Liver (tissue), 9 donors: ENCODE data around the gene TNXB. TPM values are rescaled to one million over a fixed set of nuclear protein-coding genes. Genes with fewer than 3 reads are reported as not detected.

Source experiments
- DNase-seq: peaks from one replicate; pipeline ENCODE4 v3.0.0-alpha.2; 2017; ENCODE audit warnings: low spot score
- H3K27ac ChIP-seq, 2 donors: one replicate each; pipeline ENCODE4 v1.7.0; 2013; ENCODE audit warnings: inconsistent platforms in 2 of 2, low read length in 2 of 2, control low read depth in 1 of 2, low read depth in 1 of 2, mild to moderate bottlenecking in 1 of 2
- H3K27me3 ChIP-seq, 4 donors: one replicate each; pipeline versions ENCODE4 v1.6.1 to v1.7.0; 2013; ENCODE audit warnings: low read length in 3 of 4, inconsistent platforms in 1 of 4, mild to moderate bottlenecking in 1 of 4, moderate library complexity in 1 of 4; ENCODE audit not compliant: control insufficient read depth in 4 of 4, insufficient read depth in 4 of 4
- H3K36me3 ChIP-seq, 4 donors: one replicate each; pipeline versions ENCODE4 v1.6.1 to v1.7.0; 2013; ENCODE audit warnings: low read length in 3 of 4, mild to moderate bottlenecking in 3 of 4, low read depth in 1 of 4, moderate library complexity in 1 of 4; ENCODE audit not compliant: control insufficient read depth in 4 of 4, insufficient read depth in 3 of 4
- H3K4me1 ChIP-seq, 4 donors: one replicate each; pipeline versions ENCODE4 v1.6.1 to v1.7.0; 2013; ENCODE audit warnings: low read length in 3 of 4, mild to moderate bottlenecking in 3 of 4, moderate library complexity in 1 of 4; ENCODE audit not compliant: control insufficient read depth in 4 of 4, insufficient read depth in 4 of 4
- H3K4me3 ChIP-seq, 3 donors: one replicate each; pipeline versions ENCODE4 v1.6.1 to v1.7.0; 2013; ENCODE audit warnings: low read length in 3 of 3, control low read depth in 1 of 3, low read depth in 1 of 3, mild to moderate bottlenecking in 1 of 3
- H3K9ac ChIP-seq, 2 donors: one replicate each; pipeline ENCODE4 v1.7.0; 2013; ENCODE audit warnings: low read length in 2 of 2, mild to moderate bottlenecking in 2 of 2, moderate library complexity in 2 of 2, control low read depth in 1 of 2, low read depth in 1 of 2
- H3K9me3 ChIP-seq, 4 donors: one replicate each; pipeline versions ENCODE4 v1.6.1 to v1.7.0; 2013; ENCODE audit warnings: low read length in 3 of 4; ENCODE audit not compliant: control insufficient read depth in 4 of 4
- ATF3 ChIP-seq: IDR thresholded peaks from 2 replicates; pipeline ENCODE4 v1.6.1; 2016; ENCODE audit warnings: antibody characterized with exemption
- FOXA1 ChIP-seq: IDR thresholded peaks from 2 replicates; pipeline ENCODE4 v1.6.1; 2016; ENCODE audit warnings: antibody characterized with exemption
- FOXA2 ChIP-seq: IDR thresholded peaks from 2 replicates; pipeline ENCODE4 v1.6.1; 2016; ENCODE audit warnings: antibody characterized with exemption
- GABPA ChIP-seq, 2 donors: IDR thresholded peaks in 1 of 2; conservative IDR thresholded peaks in 1 of 2; 2 replicates each; pipeline ENCODE4 v1.6.1; 2016; ENCODE audit warnings: antibody characterized with exemption in 2 of 2, mild to moderate bottlenecking in 1 of 2, moderate library complexity in 1 of 2
- HNF4G ChIP-seq: IDR thresholded peaks from 2 replicates; pipeline ENCODE4 v1.6.1; 2016; ENCODE audit warnings: antibody characterized with exemption
- MAX ChIP-seq: IDR thresholded peaks from 2 replicates; pipeline ENCODE4 v1.6.1; 2016; ENCODE audit warnings: antibody characterized with exemption
- RAD21 ChIP-seq, 2 donors: IDR thresholded peaks; 2 replicates each; pipeline ENCODE4 v1.6.1; 2016; ENCODE audit warnings: antibody characterized with exemption in 2 of 2, mild to moderate bottlenecking in 2 of 2
- REST ChIP-seq: IDR thresholded peaks from 2 replicates; pipeline ENCODE4 v1.6.1; 2016; ENCODE audit warnings: antibody characterized with exemption, mild to moderate bottlenecking
- YY1 ChIP-seq: IDR thresholded peaks from 2 replicates; pipeline ENCODE4 v1.6.1; 2016; ENCODE audit warnings: antibody characterized with exemption, mild to moderate bottlenecking
- ZBTB33 ChIP-seq: IDR thresholded peaks from 2 replicates; pipeline ENCODE4 v1.6.1; 2016; ENCODE audit warnings: antibody characterized with exemption
- WGBS: extraction: QIAGEN DNeasy Blood & Tissue Kit; methylation state at CpG from one replicate; pipeline ENCODE4 v1.1.7; 2013; 5-methylcytosine and 5-hydroxymethylcytosine counted together
- polyA plus RNA-seq, 2 donors: library from polyadenylated mRNA; stranded (reverse) in 1 of 2; unstranded in 1 of 2; fragments of 200-250 nt in 1 of 2; fragments of >200 nt in 1 of 2; fragmentation: Nextera tagmentation in 1 of 2; extraction: Ambion mirVana in 1 of 2; gene quantifications; one replicate each; pipeline versions ENCODE4 v1.2.1 to v1.2.3, GENCODE V29; 2013 to 2015
- total RNA-seq, 2 donors: library from RNA; depleted of rRNA; stranded (reverse); fragments of >200 nt; gene quantifications; one replicate each; pipeline ENCODE4 v1.2.3, GENCODE V29; 2014
- donor health status: healthy.
- donor health status: healthy.
- donor health status: healthy.
- donor health status: healthy.
- donor health status: healthy.

Gene TNXB
- total and polyA plus RNA-seq, 4 donors, result 3.0 to 17.1 (median 5.6) TPM

- TF ChIP-seq REST, result no peak
- no peak for TF ChIP-seq YY1
- TF ChIP-seq ATF3, result no peak
- no peak for TF ChIP-seq FOXA1
- TF ChIP-seq RAD21 (IDR thresholded peaks at IDR 0.05), result no peak
These were observed 418 bp downstream of the TNXB start (continued) for GRCh38 chr6:32108727-32109113.

GRCh38 chr6:32108094-32108627, 977 bp downstream of the TNXB start:
- WGBS, result 8% methylated on average over 15 of the region's 15 CpGs
- peak; percentile 63 for DNase-seq
- Histone ChIP-seq H3K4me3 (no peak overlapping the region), H3K4me1 (peaks cover 3 to 9% (median 5%) of the 10 kb centered on the region in 4 donors), H3K9ac (no peak overlapping the region), H3K36me3 (no peaks in the 10 kb centered on the region), H3K27me3 (peaks cover 0 to 2% (median 0%) of the 10 kb centered on the region in 4 donors), H3K27ac (peak overlapping the region; percentile 37 to 62), H3K9me3 (no peaks in the 10 kb centered on the region)
- TF ChIP-seq YY1 (no peak), FOXA2 (no peak), MAX (no peak), ZBTB33 (no peak), GABPA (IDR thresholded peaks at IDR 0.05 in 1 of 2, conservative IDR thresholded peaks at IDR 0.05 in 1 of 2) (no peak), REST (no peak), HNF4G (no peak), RAD21 (IDR thresholded peaks at IDR 0.05) (no peak)
